GM18873 (cell line): ENCODE measurements around the gene YIF1A.
"Not testable (repeated sequence)": the region's sequence is repeated elsewhere in the genome, so short reads cannot be mapped to it uniquely, and the experiment has no call there.

Experiments
- ATAC-seq: cut with Tn5 transposase; IDR thresholded peaks from one replicate; pipeline ENCODE4 v1.9.1; 2021; ENCODE audit warnings: mild to moderate bottlenecking, moderate library complexity, moderate number of reproducible peaks; ENCODE audit not compliant: unreplicated experiment, low FRiP score

Gene YIF1A

GRCh38 chr11:66312549-66313320, 23.8 kb upstream of the YIF1A start:
- peak; percentile 36 for ATAC-seq

- peak; percentile 64 for ATAC-seq
Observed at GRCh38 chr11:66311965-66312548, 23.1 kb upstream of the YIF1A start.

DNA sequence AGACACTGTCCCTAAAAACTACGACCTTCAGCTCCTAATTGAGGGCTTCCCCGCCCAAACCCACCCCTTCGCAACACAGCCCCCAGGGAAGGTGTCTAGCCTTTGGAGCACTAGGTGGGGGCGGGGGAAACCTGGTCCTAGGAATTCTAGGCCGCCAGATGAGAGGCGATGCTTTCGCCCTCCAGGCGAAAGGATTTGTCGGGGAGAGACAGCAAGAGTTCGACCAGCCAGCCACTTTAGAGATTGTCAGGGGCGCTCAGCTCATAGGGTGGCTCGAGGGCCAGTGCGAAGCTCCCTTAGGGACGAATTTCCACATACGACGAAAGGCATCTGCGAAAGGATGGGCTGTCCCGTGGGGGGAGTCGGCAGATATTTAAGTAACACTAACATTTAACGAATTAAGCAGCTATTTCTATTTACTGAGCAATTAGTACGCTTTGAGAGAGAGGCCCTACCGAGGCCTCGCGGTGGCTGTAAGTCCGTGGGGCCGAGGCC, 22.6 kb upstream of the YIF1A start:
- ATAC-seq, result no peak

GRCh38 chr11:66310803-66311440, 22.0 kb upstream of the YIF1A start:
- not testable (repeated sequence) for ATAC-seq

DNA sequence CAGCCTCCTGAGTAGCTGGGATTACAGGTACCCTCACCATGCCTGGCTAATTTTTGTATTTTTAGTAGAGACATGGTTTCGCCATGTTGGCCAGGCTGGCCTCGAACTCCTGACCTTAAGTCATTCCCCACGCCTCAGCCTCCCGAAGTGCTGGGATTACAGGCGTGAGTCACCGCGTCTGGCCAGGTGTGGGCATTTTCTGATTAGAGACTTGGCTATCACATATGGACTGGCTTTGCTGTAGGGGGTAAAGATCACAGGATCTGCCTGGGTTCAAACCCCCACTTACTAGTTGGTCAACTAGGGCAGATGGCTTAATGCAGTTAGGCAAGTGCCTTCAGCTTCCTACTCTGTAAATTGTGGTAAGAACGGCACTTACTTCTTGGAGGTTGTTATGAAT, 21.4 kb upstream of the YIF1A start:
- no peak for ATAC-seq

- ATAC-seq, result no peak
Observed at GRCh38 chr11:66309475-66309874, 20.5 kb upstream of the YIF1A start.

GRCh38 chr11:66302656-66303055, 13.7 kb upstream of the YIF1A start:
- ATAC-seq, result no peak

DNA sequence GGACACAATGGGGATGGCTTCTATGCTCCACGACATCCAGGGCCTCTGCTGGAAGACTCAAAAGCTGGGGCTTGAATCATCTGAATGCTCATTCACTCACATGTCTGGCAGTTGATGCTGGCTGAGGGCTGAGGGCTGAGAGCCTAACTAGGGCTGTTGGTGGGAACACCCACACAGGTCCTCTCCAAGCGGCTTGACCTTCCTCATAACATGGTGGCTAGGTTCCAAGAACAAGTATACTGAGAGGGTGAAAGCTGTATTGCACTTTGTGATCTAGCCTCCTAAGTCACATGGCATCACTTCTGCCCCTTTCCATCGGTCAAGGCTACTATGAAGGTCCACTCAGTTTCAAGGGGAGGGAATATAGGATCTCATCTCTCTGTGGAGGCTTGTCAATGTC, 10.2 kb upstream of the YIF1A start:
- no peak for ATAC-seq

DNA sequence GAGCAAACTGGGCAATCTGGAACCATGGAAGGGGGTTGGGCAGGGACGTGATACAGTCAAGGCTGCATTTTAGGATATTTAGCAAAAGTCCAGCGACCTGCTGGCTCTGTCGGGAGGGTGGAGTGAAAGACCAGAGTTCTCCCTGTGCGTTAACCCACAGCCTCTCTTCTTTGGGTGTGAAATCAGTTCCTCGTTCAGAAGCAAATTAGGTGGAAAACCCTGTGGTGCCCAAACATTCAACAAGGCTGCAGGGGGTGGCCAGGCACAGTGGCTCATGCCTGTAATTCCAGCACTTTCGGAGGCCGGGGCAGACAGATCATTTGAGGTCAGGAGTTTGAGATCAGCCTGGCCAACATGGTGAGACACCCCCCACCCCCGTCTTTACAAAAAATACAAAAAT, 8.7 kb upstream of the YIF1A start:
- no peak for ATAC-seq

DNA sequence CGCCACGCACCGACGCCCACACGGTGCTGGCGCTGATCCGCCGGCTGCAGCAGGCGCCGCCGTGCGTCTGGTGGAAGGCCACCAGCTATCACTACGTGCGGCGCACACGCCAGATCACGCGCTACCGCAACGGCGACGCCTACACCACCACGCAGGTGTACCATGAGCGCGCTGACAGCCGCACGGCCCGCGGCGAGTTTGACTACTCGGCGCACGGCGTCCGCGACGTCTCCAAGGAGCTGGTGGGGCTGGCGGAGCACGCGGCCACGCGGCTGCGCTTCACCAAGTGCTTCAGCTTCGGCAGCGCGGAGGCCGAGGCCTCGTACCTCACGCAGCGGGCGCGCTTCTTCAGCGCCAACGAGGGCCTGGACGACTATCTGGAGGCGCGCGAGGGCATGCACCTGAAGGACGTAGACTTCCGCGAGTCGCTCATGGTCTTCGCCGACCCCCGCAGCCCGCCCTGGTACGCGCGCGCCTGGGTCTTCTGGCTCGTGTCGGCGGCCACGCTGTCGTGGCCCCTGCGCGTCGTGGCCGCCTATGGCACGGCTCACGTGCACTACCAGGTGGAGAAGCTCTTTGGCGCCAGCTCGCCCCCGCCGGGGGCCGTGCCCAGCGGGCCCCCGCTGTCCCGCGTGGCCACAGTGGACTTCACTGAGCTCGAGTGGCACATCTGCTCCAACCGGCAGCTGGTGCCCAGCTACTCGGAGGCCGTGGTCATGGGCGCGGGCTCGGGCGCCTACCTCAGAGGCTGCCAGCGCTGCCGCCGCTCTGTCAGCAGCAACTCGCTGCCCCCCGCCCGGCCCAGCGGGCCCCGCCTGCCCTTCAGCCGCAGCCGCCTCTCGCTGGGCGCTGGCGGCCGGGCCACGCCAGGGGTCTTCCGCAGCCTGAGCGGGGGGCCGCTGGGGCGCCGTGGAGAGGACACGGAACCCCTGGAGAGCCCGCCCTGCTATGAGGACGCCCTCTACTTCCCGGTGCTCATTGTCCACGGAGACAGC, 6.0 kb upstream of the YIF1A start:
- no peak for ATAC-seq

DNA sequence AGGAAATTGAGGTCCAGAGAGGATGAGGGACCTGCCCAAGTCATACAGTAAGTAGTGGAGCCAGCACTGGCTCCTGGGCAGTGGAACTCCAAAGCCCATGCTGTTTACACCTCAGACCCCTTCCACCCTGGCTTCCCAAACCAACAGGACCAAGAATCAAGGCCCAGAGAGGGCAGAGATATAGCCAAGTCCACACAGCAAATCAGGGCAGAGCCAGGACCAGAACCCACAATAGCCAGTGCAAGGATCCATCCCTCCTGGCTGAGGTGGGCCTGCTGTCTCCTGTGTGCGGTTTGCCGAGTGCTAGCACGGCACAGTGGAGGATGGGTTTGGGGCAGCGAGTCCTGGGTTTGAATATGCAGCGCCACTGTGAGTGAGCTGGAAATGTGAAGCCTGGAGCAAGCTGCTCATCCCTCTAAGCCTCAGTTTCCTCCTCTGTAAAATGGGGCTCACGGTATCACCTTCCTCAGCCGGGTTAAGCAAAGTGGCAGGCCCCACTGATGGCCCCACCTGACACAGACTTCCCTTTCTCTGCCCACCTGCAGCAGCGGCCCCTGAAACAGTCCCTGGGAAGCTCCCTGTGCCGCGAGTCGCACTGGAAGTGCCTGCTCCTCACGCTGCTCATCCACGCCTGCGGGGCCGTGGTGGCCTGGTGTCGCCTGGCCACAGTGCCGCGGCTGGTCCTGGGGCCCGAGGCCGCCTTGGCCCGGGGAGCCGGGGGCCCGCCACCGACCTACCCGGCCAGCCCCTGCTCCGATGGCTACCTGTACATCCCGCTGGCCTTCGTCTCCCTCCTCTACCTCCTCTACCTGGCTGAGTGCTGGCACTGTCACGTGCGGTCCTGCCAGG, 5.1 kb upstream of the YIF1A start:
- no peak for ATAC-seq

DNA sequence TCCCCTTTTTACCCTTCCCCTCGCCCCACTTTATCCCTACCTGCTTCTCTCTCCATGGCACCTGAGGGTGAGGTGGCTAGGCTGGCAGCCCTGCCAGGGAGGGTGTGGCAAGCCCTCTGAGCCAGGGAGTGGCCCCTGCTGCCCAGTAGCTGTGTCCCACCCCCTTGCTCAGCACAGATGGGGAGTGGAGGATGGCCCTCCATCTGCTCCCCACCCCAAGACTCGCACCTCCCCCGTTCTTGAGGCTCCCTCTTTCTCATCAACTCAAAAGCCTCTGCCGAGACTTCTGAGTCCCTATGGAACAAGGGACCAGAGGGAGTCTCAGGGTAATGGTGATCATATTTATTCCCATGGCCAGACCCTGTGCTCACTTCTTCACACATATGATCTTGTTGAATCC, 4.4 kb upstream of the YIF1A start:
- no peak for ATAC-seq

- no peak for ATAC-seq
Observed at GRCh38 chr11:66292543-66293332, 3.8 kb upstream of the YIF1A start.

GRCh38 chr11:66291706-66292542, 3.0 kb upstream of the YIF1A start, which contains the start of gene TMEM151A:
Gene TMEM151A, plus strand, starts transcription at chr11:66291894. Its CDS starts 120 bp downstream, at chr11:66292014.
- no peak for ATAC-seq

- no peak for ATAC-seq
Observed at GRCh38 chr11:66291303-66291705, 2.4 kb upstream of the YIF1A start.

DNA sequence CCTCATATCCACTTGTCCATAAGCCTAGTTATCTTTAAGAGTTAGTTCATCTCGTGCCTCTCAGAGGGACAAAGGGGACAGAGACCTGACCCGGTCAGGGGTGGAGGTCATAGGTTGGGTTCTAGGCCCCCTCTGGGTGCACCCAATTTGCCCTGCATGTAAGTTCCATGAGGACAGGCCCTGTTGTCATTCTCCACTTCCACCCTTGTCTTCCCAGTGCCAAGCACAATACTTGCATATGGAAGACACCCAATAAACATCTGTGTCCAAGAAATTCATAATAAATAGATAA, 1.3 kb upstream of the YIF1A start:
- ATAC-seq, result no peak

DNA sequence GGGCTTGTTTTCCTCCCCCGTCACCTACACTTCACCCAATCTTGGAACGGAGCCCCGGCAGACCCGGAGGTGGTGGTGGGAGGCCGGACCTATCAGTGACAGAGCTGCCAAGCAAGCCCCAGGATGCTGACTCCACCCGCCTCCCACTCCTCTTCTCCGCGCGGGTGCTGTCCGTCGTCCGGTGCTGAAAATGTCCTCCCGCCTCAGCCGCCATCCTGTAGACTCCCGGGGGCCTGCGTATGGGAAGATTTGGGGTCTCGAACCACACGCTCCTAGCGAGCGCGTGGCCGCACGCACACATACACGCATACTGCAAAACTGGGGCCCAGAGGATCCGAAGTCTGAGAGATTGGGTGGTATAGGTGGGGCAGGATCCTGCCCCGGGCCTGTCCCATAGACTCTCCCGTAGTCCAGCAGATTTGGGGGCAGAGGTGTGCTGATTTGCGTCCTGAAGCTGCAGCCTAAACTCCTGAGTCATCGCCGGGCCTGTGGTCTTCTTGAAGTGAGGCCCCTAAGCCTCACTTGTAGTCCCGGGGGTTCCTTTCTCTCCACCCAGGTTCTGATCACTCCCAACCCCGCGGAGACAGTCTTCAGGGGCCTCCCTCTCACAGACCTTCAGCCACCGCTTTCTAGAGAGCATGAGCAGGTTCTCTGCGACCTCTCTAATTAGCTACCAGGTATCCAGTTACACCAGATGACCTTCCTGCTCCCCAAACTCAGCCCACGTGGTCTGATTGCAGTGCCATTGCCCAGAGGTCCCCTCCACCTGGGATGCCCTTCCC, 796 bp upstream of the YIF1A start:
- ATAC-seq, result peak; percentile 19
